Endodermal cell (in vitro differentiated cells): ENCODE data around the gene LRRC10B. TPM values are rescaled to one million over a fixed set of nuclear protein-coding genes. Genes with fewer than 3 reads are reported as not detected.

Experiments used
- DNase-seq: peaks from one replicate; pipeline ENCODE4 v3.0.0-alpha.2; 2017
- H3K27ac ChIP-seq: 2 replicates; pipeline ENCODE4 v1.5.1; 2013; ENCODE audit warnings: mild to moderate bottlenecking, low read depth, low read length, moderate library complexity
- H3K27me3 ChIP-seq: 2 replicates; pipeline ENCODE4 v1.6.1; 2013; ENCODE audit warnings: mild to moderate bottlenecking, low read length, moderate library complexity; ENCODE audit not compliant: insufficient read depth, control insufficient read depth, poor library complexity, severe bottlenecking
- H3K36me3 ChIP-seq: 2 replicates; pipeline ENCODE4 v1.7.0; 2013; ENCODE audit warnings: mild to moderate bottlenecking, low read length, moderate library complexity; ENCODE audit not compliant: control insufficient read depth, insufficient read depth
- H3K4me1 ChIP-seq: one replicate; pipeline ENCODE4 v1.7.0; 2013; ENCODE audit warnings: low read length; ENCODE audit not compliant: control insufficient read depth, insufficient read depth
- H3K4me3 ChIP-seq: 2 replicates; pipeline ENCODE4 v1.5.1; 2013; ENCODE audit warnings: mild to moderate bottlenecking, low read length, moderate library complexity
- H3K9ac ChIP-seq: 2 replicates; pipeline ENCODE4 v1.6.1; 2013; ENCODE audit warnings: mild to moderate bottlenecking, low read length, moderate library complexity; ENCODE audit not compliant: poor library complexity, severe bottlenecking; ENCODE audit errors: extremely low read depth
- H3K9me3 ChIP-seq: 2 replicates; pipeline ENCODE4 v1.6.1; 2013; ENCODE audit warnings: mild to moderate bottlenecking, low read length, moderate library complexity; ENCODE audit not compliant: control insufficient read depth
- H3K27ac Mint-ChIP-seq: 2 replicates; pipeline ENCODE4 v1.8.0; 2020; ENCODE audit warnings: mixed read lengths
- H3K27me3 Mint-ChIP-seq: 2 replicates; pipeline ENCODE4 v1.8.0; 2021; ENCODE audit warnings: mild to moderate bottlenecking, mixed read lengths; ENCODE audit not compliant: insufficient read depth
- H3K36me3 Mint-ChIP-seq: 2 replicates; pipeline ENCODE4 v1.8.0; 2020; ENCODE audit warnings: low read depth, mixed read lengths
- H3K4me1 Mint-ChIP-seq: 2 replicates; pipeline ENCODE4 v1.8.0; 2020; ENCODE audit warnings: mixed read lengths
- H3K4me3 Mint-ChIP-seq: 2 replicates; pipeline ENCODE4 v1.8.0; 2020; ENCODE audit warnings: mild to moderate bottlenecking, moderate library complexity, mixed read lengths
- H3K9me3 Mint-ChIP-seq: 2 replicates; pipeline ENCODE4 v1.8.0; 2020; ENCODE audit warnings: mild to moderate bottlenecking, mixed read lengths
- WGBS, 2 experiments: methylation state at CpG; one replicate each; pipeline versions ENCODE4 v1.1.5 to v1.1.7; 2013; ENCODE audit warnings: missing lambda C conversion rate in 2 of 2, mixed read lengths in 1 of 2; ENCODE audit not compliant: insufficient coverage in 1 of 2, insufficient read length in 1 of 2; 5-methylcytosine and 5-hydroxymethylcytosine counted together
- total RNA-seq, 2 donors: library from RNA; stranded (reverse); fragmentation: NEBNext Ultra II Directional in 1 of 2; extraction: Animal tissue kit (Norgen Biotek cat#: 25700) in 1 of 2; gene quantifications; 2 replicates in 1 of 2; 3 replicates in 1 of 2; pipeline ENCODE4 v1.2.1, GENCODE V29; 2021
- TF ChIP-seq, protein P1 (sequence below): fragments of 200-600 bp; sonication (generic); conservative IDR thresholded peaks from 2 replicates; pipeline ENCODE4 v1.5.0; 2021; ENCODE audit warnings: antibody characterized with exemption, mild to moderate bottlenecking

Gene LRRC10B
- total RNA-seq, 2 donors from 2014 or later: 0.11 to 0.69 TPM

DNA sequence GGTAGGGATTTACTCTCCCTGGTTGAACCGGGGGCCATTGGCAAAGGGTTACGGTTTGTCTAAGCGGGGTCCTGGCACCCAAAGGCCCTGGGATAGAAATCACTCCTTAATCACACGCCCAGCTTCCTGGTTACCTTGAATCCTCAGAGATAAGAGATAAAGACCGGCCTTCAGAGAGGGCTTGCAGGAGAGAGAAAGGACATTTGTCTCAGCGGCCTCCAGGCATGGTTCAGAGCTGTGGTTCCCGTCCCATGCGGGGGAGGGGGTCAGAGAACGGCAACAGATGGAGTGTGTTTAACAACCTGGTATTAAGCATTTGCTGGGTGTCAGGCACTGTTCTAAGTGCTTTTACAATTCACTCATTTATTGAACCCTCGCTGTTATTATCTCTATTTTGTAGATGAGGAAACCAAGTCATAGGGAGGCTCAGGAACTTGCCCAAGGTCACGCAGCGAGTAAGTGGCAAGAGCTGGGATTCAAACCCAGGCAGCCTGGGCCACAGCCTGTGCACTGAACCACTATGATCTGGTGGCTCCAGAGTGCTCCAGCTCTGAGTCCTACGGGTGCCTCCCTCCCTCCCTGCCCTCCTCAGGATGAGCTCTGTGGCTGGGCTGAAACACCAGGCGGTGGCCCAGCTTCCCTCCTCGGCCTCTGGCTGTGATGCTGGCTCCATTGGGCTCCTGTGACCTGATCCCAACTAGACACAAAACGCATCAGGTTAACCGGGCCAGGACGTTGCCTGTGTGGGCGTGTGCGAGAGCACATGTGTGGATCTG is 18.6 kb downstream of the LRRC10B start:
- Histone ChIP-seq H3K4me3 (no peak overlapping the region), H3K27me3 (no peaks in the 10 kb centered on the region), H3K27ac (no peak overlapping the region), H3K9me3 (no peaks in the 10 kb centered on the region), H3K36me3 (no peaks in the 10 kb centered on the region), H3K9ac (no peak overlapping the region), H3K4me1 (peaks cover 3% of the 10 kb centered on the region)
- H3K27me3 Mint-ChIP-seq: peaks cover 1% of the 10 kb centered on the region
- H3K27ac Mint-ChIP-seq: no peak overlapping the region
- no peaks in the 10 kb centered on the region for H3K9me3 Mint-ChIP-seq
- DNase-seq: no peak
- H3K4me1 Mint-ChIP-seq: peaks cover 11% of the 10 kb centered on the region
- no peak overlapping the region for H3K4me3 Mint-ChIP-seq
- 92% methylated on average over 20 of the region's 20 CpGs for WGBS, 2 experiments
- TF ChIP-seq, protein P1, sequence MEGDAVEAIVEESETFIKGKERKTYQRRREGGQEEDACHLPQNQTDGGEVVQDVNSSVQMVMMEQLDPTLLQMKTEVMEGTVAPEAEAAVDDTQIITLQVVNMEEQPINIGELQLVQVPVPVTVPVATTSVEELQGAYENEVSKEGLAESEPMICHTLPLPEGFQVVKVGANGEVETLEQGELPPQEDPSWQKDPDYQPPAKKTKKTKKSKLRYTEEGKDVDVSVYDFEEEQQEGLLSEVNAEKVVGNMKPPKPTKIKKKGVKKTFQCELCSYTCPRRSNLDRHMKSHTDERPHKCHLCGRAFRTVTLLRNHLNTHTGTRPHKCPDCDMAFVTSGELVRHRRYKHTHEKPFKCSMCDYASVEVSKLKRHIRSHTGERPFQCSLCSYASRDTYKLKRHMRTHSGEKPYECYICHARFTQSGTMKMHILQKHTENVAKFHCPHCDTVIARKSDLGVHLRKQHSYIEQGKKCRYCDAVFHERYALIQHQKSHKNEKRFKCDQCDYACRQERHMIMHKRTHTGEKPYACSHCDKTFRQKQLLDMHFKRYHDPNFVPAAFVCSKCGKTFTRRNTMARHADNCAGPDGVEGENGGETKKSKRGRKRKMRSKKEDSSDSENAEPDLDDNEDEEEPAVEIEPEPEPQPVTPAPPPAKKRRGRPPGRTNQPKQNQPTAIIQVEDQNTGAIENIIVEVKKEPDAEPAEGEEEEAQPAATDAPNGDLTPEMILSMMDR: no peak
- H3K36me3 Mint-ChIP-seq: no peaks in the 10 kb centered on the region

DNA sequence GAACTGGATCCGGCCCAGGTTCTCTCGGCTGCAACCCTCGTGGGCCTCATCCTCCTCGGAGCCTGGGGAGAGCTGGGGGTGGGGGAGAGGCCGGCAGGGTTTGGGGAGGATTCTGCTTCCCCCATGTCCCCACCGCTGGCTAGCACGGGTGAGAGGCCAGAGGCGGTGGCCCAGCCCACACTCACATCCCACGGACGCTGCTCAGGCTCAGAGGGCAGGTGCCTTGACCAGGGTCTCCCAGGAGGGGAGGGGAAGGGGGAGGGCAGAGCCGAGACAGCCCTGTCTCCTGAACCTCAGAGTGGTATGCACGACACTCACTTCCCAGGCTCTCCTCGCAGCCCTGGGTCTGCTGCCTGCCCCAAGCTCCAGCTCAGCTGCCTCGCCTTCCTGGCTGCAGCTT is 19.6 kb downstream of the LRRC10B start:
- Mint-ChIP-seq H3K27ac (no peak overlapping the region), H3K4me1 (peaks cover 11% of the 10 kb centered on the region), H3K4me3 (no peak overlapping the region), H3K9me3 (no peaks in the 10 kb centered on the region), H3K27me3 (peaks cover 1% of the 10 kb centered on the region), H3K36me3 (no peaks in the 10 kb centered on the region)
- H3K36me3 ChIP-seq: no peaks in the 10 kb centered on the region
- TF ChIP-seq, protein P1: no peak
- H3K9ac ChIP-seq: no peak overlapping the region
- H3K4me3 ChIP-seq: no peak overlapping the region
- no peaks in the 10 kb centered on the region for H3K9me3 ChIP-seq
- no peak for DNase-seq
- H3K27me3 ChIP-seq: no peaks in the 10 kb centered on the region
- WGBS, 2 experiments: 78 to 80% methylated on average over 2 to 14 of the region's 14 CpGs
- H3K27ac ChIP-seq: no peak overlapping the region
- H3K4me1 ChIP-seq: peaks cover 3% of the 10 kb centered on the region

DNA sequence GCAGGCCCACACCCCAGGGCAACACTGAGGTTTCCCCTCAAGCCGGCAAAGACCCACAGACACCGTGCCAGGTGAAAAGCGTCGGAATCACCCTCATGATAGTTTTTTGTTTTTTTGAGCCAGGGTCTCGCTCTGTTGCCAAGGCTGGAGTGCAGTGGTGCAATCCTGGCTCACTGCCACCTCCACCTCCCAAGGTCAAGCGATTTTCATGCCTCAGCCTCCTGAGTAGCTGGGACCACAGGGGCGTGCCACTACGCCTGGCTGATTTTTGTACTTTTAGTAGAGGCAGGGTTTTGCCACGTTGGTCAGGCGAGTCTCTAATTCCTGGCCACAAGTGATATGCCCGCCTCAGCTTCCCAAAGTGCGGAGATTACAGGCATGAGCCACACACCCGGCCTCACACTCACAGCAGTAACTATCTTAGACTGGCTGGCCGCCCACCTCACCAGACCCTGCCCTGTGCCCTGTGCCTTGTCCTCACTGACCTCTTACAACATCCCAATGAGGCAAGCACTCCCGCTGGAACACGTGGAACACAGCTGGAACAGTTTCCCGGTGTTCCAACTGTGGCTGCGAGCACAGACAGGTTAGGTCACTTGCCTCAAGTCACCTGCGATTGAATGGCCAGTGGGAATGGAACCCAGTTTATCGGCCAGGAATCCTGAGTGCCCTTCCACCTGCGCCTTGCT is 21.1 kb downstream of the LRRC10B start:
- Mint-ChIP-seq H3K27me3 (peaks cover 1% of the 10 kb centered on the region), H3K27ac (no peak overlapping the region), H3K9me3 (no peaks in the 10 kb centered on the region), H3K4me3 (no peak overlapping the region), H3K4me1 (peaks cover 11% of the 10 kb centered on the region), H3K36me3 (no peaks in the 10 kb centered on the region)
- DNase-seq: no peak
- Histone ChIP-seq H3K27ac (no peak overlapping the region), H3K9ac (no peak overlapping the region), H3K4me1 (peaks cover 3% of the 10 kb centered on the region), H3K27me3 (no peaks in the 10 kb centered on the region), H3K9me3 (no peaks in the 10 kb centered on the region), H3K36me3 (no peaks in the 10 kb centered on the region), H3K4me3 (no peak overlapping the region)
- 92 to 95% methylated on average over 18 to 21 of the region's 21 CpGs for WGBS, 2 experiments
- TF ChIP-seq, protein P1: no peak
